Measurements from ENCODE around the gene NR4A3. TPM values are rescaled to one million over a fixed set of nuclear protein-coding genes. Genes with fewer than 3 reads are reported as not detected.

Gene NR4A3
- total RNA-seq, 1 donor from 2014 or later: 3.2 TPM

DNA sequence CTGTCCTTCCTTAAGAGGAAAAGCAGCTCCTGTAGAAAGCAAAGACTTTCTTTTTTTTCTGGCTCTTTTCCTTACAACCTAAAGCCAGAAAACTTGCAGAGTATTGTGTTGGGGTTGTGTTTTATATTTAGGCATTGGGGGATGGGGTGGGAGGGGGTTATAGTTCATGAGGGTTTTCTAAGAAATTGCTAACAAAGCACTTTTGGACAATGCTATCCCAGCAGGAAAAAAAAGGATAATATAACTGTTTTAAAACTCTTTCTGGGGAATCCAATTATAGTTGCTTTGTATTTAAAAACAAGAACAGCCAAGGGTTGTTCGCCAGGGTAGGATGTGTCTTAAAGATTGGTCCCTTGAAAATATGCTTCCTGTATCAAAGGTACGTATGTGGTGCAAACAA is 42.3 kb downstream of the NR4A3 start:
- Mint-ChIP-seq H3K27ac (ENCODE audit: unreplicated experiment) (no peak overlapping the region), H3K9me3 (ENCODE audit: unreplicated experiment) (no peaks in the 10 kb centered on the region), H3K27me3 (ENCODE audit: unreplicated experiment) (no peaks in the 10 kb centered on the region), H3K4me3 (ENCODE audit: unreplicated experiment) (no peak overlapping the region), H3K4me1 (ENCODE audit: unreplicated experiment) (no peaks in the 10 kb centered on the region), H3K36me3 (ENCODE audit: unreplicated experiment) (peaks cover 4% of the 10 kb centered on the region)
- TF ChIP-seq, protein P1, sequence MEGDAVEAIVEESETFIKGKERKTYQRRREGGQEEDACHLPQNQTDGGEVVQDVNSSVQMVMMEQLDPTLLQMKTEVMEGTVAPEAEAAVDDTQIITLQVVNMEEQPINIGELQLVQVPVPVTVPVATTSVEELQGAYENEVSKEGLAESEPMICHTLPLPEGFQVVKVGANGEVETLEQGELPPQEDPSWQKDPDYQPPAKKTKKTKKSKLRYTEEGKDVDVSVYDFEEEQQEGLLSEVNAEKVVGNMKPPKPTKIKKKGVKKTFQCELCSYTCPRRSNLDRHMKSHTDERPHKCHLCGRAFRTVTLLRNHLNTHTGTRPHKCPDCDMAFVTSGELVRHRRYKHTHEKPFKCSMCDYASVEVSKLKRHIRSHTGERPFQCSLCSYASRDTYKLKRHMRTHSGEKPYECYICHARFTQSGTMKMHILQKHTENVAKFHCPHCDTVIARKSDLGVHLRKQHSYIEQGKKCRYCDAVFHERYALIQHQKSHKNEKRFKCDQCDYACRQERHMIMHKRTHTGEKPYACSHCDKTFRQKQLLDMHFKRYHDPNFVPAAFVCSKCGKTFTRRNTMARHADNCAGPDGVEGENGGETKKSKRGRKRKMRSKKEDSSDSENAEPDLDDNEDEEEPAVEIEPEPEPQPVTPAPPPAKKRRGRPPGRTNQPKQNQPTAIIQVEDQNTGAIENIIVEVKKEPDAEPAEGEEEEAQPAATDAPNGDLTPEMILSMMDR (IDR thresholded peaks at IDR 0.05): no peak
- no peak for DNase-seq (ENCODE audit: extremely low spot score, unreplicated experiment)

DNA sequence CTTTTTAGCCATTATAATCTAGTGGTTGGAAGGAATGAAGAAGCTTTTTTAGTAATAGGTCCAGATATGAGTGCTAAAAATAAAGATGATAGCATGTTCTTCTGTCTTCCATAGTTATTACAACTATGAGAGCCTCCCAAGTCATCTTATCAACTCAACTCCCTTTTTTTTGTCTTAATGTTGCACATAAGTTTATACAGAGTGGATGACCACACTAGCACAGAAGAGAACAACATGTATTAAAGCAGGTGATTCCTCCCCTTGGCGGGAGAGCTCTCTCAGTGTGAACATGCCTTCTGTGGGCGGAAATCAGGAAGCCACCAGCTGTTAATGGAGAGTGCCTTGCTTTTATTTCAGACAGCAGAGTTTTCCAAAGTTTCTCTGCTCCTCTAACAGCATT is 44.7 kb downstream of the NR4A3 start:
- Mint-ChIP-seq H3K4me1 (ENCODE audit: unreplicated experiment) (no peaks in the 10 kb centered on the region), H3K27me3 (ENCODE audit: unreplicated experiment) (peaks cover 3% of the 10 kb centered on the region), H3K4me3 (ENCODE audit: unreplicated experiment) (no peak overlapping the region), H3K9me3 (ENCODE audit: unreplicated experiment) (no peaks in the 10 kb centered on the region), H3K36me3 (ENCODE audit: unreplicated experiment) (peaks cover 4% of the 10 kb centered on the region), H3K27ac (ENCODE audit: unreplicated experiment) (no peak overlapping the region)
- no peak for DNase-seq (ENCODE audit: extremely low spot score, unreplicated experiment)
- TF ChIP-seq, protein P1 (IDR thresholded peaks at IDR 0.05): no peak

DNA sequence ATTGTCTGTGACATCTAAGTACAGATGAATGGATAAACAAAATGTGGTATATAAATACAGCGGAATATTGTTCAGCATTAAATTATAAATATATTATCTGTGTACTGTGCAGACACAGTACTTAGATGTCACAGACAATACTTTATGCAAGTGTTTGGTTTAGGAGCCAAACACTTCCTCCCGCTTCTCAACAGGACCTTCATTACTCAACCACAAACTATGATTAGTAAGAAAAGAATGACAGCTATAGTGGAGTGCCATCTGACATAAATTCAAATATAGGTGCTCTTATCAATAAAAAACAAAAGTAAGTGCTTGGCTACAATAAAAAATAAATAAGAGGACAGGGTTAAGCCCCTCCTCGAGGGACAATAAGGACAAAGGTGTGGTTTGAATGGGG is 45.9 kb downstream of the NR4A3 start:
- Mint-ChIP-seq H3K27me3 (ENCODE audit: unreplicated experiment) (peaks cover 3% of the 10 kb centered on the region), H3K36me3 (ENCODE audit: unreplicated experiment) (peaks cover 4% of the 10 kb centered on the region), H3K4me1 (ENCODE audit: unreplicated experiment) (no peaks in the 10 kb centered on the region), H3K27ac (ENCODE audit: unreplicated experiment) (no peak overlapping the region), H3K9me3 (ENCODE audit: unreplicated experiment) (no peaks in the 10 kb centered on the region), H3K4me3 (ENCODE audit: unreplicated experiment) (no peak overlapping the region)
- no peak for DNase-seq (ENCODE audit: extremely low spot score, unreplicated experiment)
- TF ChIP-seq, protein P1 (IDR thresholded peaks at IDR 0.05): no peak

DNA sequence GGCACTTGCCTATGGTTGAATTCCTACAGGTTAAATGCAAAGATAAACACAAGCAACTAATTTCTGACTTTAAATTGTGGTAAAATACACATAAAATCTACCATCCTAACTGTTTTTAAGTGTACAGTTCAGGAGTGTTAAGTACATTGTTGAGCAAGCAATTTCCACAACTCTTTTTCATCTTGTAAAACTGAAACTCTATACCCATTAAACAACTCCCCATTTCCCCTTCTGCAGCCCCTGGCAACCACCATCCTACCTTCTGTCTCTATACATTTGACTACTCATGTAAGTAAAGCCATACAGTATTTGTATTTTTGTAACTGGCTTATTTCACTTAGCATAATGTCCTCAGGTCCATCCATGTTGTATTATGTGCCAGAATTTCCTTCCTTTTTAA is 46.3 kb downstream of the NR4A3 start:
- TF ChIP-seq, protein P1 (IDR thresholded peaks at IDR 0.05): no peak
- H3K27me3 Mint-ChIP-seq (ENCODE audit: unreplicated experiment): peaks cover 3% of the 10 kb centered on the region
- H3K36me3 Mint-ChIP-seq (ENCODE audit: unreplicated experiment): peaks cover 4% of the 10 kb centered on the region
- no peak for DNase-seq (ENCODE audit: extremely low spot score, unreplicated experiment)
- no peak overlapping the region for H3K27ac Mint-ChIP-seq (ENCODE audit: unreplicated experiment)
- no peak overlapping the region for H3K4me3 Mint-ChIP-seq (ENCODE audit: unreplicated experiment)
- no peaks in the 10 kb centered on the region for H3K9me3 Mint-ChIP-seq (ENCODE audit: unreplicated experiment)
- H3K4me1 Mint-ChIP-seq (ENCODE audit: unreplicated experiment): no peaks in the 10 kb centered on the region

DNA sequence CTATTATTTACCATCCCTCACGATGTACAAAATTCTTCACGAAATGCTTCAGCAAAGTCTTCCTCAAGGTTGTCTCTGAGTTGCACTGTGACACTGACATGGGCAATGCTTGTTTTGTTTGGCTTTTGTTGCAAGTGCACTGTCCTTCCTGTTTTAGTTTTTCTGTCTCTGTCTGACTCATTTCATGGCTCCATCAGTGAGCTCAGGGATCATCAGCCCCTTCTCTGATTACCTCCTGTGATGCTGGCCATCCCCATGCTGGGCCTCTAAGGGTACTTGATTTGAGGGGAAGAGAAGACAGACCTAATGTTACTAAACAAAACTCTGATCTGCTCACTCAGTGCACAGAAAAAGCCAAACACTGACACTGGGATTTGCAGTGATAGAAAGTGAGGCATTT is 47.2 kb downstream of the NR4A3 start:
- TF ChIP-seq, protein P1 (IDR thresholded peaks at IDR 0.05): no peak
- H3K4me3 Mint-ChIP-seq (ENCODE audit: unreplicated experiment): no peak overlapping the region
- H3K27me3 Mint-ChIP-seq (ENCODE audit: unreplicated experiment): peaks cover 4% of the 10 kb centered on the region
- H3K9me3 Mint-ChIP-seq (ENCODE audit: unreplicated experiment): no peaks in the 10 kb centered on the region
- no peak overlapping the region for H3K27ac Mint-ChIP-seq (ENCODE audit: unreplicated experiment)
- no peaks in the 10 kb centered on the region for H3K4me1 Mint-ChIP-seq (ENCODE audit: unreplicated experiment)
- no peaks in the 10 kb centered on the region for H3K36me3 Mint-ChIP-seq (ENCODE audit: unreplicated experiment)
- no peak for DNase-seq (ENCODE audit: extremely low spot score, unreplicated experiment)

Data from osteocyte (in vitro differentiated cells).